ENCODE measurements around the gene TSC22D2. TPM values are rescaled to one million over a fixed set of nuclear protein-coding genes. Genes with fewer than 3 reads are reported as not detected.
A peak's percentile ranks its signal among the peaks of the same experiment; 100 is the strongest.

Gene TSC22D2
- total RNA-seq, 1 donor from 2014 or later: 68.7 TPM

- TF ChIP-seq, protein P1, sequence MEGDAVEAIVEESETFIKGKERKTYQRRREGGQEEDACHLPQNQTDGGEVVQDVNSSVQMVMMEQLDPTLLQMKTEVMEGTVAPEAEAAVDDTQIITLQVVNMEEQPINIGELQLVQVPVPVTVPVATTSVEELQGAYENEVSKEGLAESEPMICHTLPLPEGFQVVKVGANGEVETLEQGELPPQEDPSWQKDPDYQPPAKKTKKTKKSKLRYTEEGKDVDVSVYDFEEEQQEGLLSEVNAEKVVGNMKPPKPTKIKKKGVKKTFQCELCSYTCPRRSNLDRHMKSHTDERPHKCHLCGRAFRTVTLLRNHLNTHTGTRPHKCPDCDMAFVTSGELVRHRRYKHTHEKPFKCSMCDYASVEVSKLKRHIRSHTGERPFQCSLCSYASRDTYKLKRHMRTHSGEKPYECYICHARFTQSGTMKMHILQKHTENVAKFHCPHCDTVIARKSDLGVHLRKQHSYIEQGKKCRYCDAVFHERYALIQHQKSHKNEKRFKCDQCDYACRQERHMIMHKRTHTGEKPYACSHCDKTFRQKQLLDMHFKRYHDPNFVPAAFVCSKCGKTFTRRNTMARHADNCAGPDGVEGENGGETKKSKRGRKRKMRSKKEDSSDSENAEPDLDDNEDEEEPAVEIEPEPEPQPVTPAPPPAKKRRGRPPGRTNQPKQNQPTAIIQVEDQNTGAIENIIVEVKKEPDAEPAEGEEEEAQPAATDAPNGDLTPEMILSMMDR (IDR thresholded peaks at IDR 0.05; ENCODE audit: unreplicated experiment): no peak
- Mint-ChIP-seq H3K27me3 (ENCODE audit: low read depth) (no peaks in the 10 kb centered on the region), H3K27ac (no peak overlapping the region), H3K36me3 (peaks cover 7% of the 10 kb centered on the region), H3K4me3 (no peak overlapping the region), H3K9me3 (no peaks in the 10 kb centered on the region), H3K4me1 (peaks cover 12% of the 10 kb centered on the region)
- DNase-seq (ENCODE audit: low spot score in 2 of 2, unreplicated experiment in 2 of 2): no peak
These were observed 25.2 kb downstream of the TSC22D2 start for GRCh38 chr3:150433347-150433746.

DNA sequence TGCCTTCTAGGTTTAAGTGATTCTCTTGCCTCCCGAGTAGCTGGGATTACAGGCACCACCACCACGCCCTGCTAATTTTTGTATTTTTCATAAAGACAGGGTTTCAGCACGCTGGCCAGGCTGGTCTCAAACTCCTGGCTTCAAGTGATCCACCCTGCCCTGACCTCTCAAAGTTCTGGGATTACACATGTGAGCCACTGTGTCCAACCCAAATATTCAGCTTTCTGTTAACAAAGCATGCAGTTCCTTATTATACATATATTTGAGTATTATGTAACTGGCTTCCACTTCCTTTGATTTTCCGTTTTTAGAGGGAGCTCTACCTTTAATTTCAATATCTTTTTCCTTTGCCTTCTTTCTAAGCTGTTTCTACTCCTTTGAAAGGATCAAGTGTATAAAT lies 26.1 kb downstream of the TSC22D2 start:
- TF ChIP-seq, protein P1 (IDR thresholded peaks at IDR 0.05; ENCODE audit: unreplicated experiment): no peak
- Mint-ChIP-seq H3K4me1 (peaks cover 12% of the 10 kb centered on the region), H3K4me3 (no peak overlapping the region), H3K27me3 (ENCODE audit: low read depth) (no peaks in the 10 kb centered on the region), H3K9me3 (no peaks in the 10 kb centered on the region), H3K36me3 (peaks cover 9% of the 10 kb centered on the region), H3K27ac (peak overlapping the region; percentile 48)
- DNase-seq (ENCODE audit: low spot score in 2 of 2, unreplicated experiment in 2 of 2): no peak

DNA sequence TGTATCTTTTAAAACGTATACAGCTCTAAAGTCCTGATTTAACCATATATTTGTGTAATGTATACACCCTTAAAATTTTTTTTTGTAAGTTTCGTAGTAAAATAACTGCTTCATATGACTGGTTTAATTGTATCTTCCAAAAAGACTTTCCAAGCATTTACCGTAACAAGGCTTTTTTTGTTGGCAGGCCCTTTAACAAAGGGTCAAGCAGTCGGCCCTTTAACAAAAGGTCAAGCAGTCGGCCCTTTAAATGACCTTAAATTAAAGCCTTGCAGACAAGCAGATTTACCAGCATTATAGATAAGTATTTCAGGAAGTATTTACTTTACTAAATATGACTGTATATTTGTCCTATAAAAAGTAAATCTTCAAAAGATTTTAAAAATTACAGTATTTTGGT lies 28.1 kb downstream of the TSC22D2 start:
- H3K27ac Mint-ChIP-seq: no peak overlapping the region
- H3K9me3 Mint-ChIP-seq: no peaks in the 10 kb centered on the region

GRCh38 chr3:150439657-150440056 lies 31.6 kb downstream of the TSC22D2 start:
- DNase-seq (ENCODE audit: low spot score in 2 of 2, unreplicated experiment in 2 of 2): no peak
- H3K4me3 Mint-ChIP-seq: no peak overlapping the region
- no peaks in the 10 kb centered on the region for H3K27me3 Mint-ChIP-seq (ENCODE audit: low read depth)
- TF ChIP-seq, protein P1 (IDR thresholded peaks at IDR 0.05; ENCODE audit: unreplicated experiment): no peak
- H3K4me1 Mint-ChIP-seq: peaks cover 9% of the 10 kb centered on the region
- peaks cover 29% of the 10 kb centered on the region for H3K36me3 Mint-ChIP-seq
- H3K9me3 Mint-ChIP-seq: no peaks in the 10 kb centered on the region
- no peak overlapping the region for H3K27ac Mint-ChIP-seq

More for the DNA sequence above, 28.1 kb downstream of the TSC22D2 start:
- TF ChIP-seq, protein P1 (IDR thresholded peaks at IDR 0.05; ENCODE audit: unreplicated experiment): no peak
- H3K27me3 Mint-ChIP-seq (ENCODE audit: low read depth): no peaks in the 10 kb centered on the region
- peaks cover 4% of the 10 kb centered on the region for H3K36me3 Mint-ChIP-seq
- peaks cover 9% of the 10 kb centered on the region for H3K4me1 Mint-ChIP-seq
- DNase-seq (ENCODE audit: low spot score in 2 of 2, unreplicated experiment in 2 of 2): no peak
- no peak overlapping the region for H3K4me3 Mint-ChIP-seq

DNA sequence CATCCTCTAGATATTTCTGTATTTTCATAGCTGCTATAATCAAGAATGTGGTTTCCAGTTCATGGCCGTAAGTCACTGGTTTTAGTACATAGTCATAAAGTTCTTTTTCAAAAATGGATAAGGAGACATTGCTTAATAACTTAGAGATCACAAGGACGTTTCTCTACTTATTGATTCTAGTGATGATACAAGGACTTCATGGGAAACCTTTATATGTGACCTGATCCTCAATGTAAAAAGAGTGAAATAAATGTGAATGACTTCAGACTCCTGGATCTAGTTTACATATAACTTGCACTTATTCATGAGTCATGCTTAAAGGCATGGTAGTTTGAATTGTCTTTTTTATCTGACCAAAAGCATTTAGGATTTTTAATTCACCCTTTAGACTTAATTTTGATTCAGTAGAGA lies 35.2 kb downstream of the TSC22D2 start:
- H3K27me3 Mint-ChIP-seq (ENCODE audit: low read depth): no peaks in the 10 kb centered on the region
- H3K4me1 Mint-ChIP-seq: peaks cover 19% of the 10 kb centered on the region
- TF ChIP-seq, protein P1 (IDR thresholded peaks at IDR 0.05; ENCODE audit: unreplicated experiment): no peak
- peaks cover 31% of the 10 kb centered on the region for H3K36me3 Mint-ChIP-seq
- no peak for DNase-seq (ENCODE audit: low spot score in 2 of 2, unreplicated experiment in 2 of 2)
- H3K27ac Mint-ChIP-seq: peak overlapping the region; percentile 78
- no peak overlapping the region for H3K4me3 Mint-ChIP-seq
- H3K9me3 Mint-ChIP-seq: no peaks in the 10 kb centered on the region

GRCh38 chr3:150444371-150444770 lies 36.3 kb downstream of the TSC22D2 start:
- Mint-ChIP-seq H3K27me3 (ENCODE audit: low read depth) (no peaks in the 10 kb centered on the region), H3K27ac (no peak overlapping the region), H3K36me3 (peaks cover 29% of the 10 kb centered on the region), H3K4me3 (no peak overlapping the region), H3K9me3 (no peaks in the 10 kb centered on the region), H3K4me1 (peaks cover 22% of the 10 kb centered on the region)
- TF ChIP-seq, protein P1 (IDR thresholded peaks at IDR 0.05; ENCODE audit: unreplicated experiment): no peak
- no peak for DNase-seq (ENCODE audit: low spot score in 2 of 2, unreplicated experiment in 2 of 2)
